ENCODE data around the gene NADSYN1. TPM values are rescaled to one million over a fixed set of nuclear protein-coding genes. Genes with fewer than 3 reads are reported as not detected.

The NADSYN1 gene
- total and polyA plus RNA-seq, 8 donors, result 18.4 to 77.3 (median 29.4) TPM

DNA sequence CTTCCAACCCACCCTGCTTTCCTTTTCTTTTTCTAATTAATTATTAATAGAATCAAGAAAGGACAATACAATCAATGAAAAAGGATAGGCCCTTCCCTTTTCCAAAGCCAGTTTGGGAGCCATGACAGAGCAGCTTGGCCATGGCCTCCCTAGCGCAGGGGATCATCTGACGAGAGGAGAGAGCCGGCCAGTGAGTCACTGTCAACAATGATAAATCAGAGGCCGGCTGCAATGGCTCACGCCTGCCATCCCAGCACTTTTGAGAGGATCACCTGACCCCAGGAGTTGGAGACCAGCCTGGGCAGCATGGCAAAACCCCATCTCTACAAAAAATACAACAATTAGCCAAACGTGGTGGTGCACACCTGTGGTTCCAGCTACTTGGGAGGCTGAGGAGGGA, 46.5 kb downstream of the NADSYN1 start:
- WGBS, 2 donors, result 90 to 94% methylated on average over 6 of the region's 6 CpGs
- H3K4me1 ChIP-seq, result no peaks in the 10 kb centered on the region
- no peak overlapping the region for H3K4me3 ChIP-seq
- peaks cover 0 to 33% (median 21%) of the 10 kb centered on the region in 3 donors for H3K36me3 ChIP-seq
- no peak for ATAC-seq
- no peaks in the 10 kb centered on the region for H3K27me3 ChIP-seq
- no peak overlapping the region for H3K27ac ChIP-seq
- DNase-seq, result no peak
- no peak for FAIRE-seq
- H3K9me3 ChIP-seq, result no peaks in the 10 kb centered on the region
- TF ChIP-seq, protein P1, sequence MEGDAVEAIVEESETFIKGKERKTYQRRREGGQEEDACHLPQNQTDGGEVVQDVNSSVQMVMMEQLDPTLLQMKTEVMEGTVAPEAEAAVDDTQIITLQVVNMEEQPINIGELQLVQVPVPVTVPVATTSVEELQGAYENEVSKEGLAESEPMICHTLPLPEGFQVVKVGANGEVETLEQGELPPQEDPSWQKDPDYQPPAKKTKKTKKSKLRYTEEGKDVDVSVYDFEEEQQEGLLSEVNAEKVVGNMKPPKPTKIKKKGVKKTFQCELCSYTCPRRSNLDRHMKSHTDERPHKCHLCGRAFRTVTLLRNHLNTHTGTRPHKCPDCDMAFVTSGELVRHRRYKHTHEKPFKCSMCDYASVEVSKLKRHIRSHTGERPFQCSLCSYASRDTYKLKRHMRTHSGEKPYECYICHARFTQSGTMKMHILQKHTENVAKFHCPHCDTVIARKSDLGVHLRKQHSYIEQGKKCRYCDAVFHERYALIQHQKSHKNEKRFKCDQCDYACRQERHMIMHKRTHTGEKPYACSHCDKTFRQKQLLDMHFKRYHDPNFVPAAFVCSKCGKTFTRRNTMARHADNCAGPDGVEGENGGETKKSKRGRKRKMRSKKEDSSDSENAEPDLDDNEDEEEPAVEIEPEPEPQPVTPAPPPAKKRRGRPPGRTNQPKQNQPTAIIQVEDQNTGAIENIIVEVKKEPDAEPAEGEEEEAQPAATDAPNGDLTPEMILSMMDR (IDR thresholded peaks at IDR 0.05), result no peak
- intact Hi-C loops (cut with DNase I), result no loop called here

DNA sequence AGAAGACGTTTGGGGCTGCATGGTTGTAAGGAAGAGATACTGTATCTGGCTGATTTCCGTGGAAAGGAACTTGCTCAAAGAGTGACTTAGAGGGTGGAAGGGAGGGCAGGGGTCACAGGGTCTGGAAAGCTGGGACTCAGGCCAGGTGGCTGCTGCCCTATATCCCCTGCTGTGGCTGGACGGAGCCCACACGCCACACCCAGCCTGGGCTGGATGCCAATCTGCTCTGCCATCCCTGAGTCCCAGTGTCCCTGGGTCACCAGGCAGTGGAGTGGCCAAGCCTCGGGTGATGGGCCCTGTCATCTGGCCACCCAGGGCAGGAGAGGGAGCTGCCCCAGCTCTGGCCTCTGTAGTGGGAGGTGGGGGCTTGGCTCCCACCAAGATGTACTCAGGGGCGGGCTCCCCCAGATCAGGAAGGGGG, 47.6 kb downstream of the NADSYN1 start:
- FAIRE-seq (no peak), ATAC-seq (no peak), DNase-seq (peak in 1 of 6 donors; percentile 68)
- Histone ChIP-seq H3K9me3 (no peaks in the 10 kb centered on the region), H3K4me3 (no peak overlapping the region), H3K4me1 (no peaks in the 10 kb centered on the region), H3K36me3 (peaks cover 0 to 30% (median 21%) of the 10 kb centered on the region in 3 donors), H3K27me3 (no peaks in the 10 kb centered on the region), H3K27ac (no peak overlapping the region)
- WGBS, 2 donors, result 61 to 69% methylated on average over 6 of the region's 6 CpGs
- TF ChIP-seq, protein P1 (IDR thresholded peaks at IDR 0.05), result no peak
- intact Hi-C loops (cut with DNase I), result no loop called here

GRCh38 chr11:71501071-71501985, 48.3 kb downstream of the NADSYN1 start:
- Histone ChIP-seq H3K9me3 (no peaks in the 10 kb centered on the region), H3K27ac (no peak overlapping the region), H3K27me3 (no peaks in the 10 kb centered on the region), H3K4me1 (no peaks in the 10 kb centered on the region), H3K36me3 (peaks cover 0 to 30% (median 21%) of the 10 kb centered on the region in 3 donors), H3K4me3 (no peak overlapping the region)
- DNase-seq, result no peak
- no peak for FAIRE-seq
- TF ChIP-seq, protein P1 (IDR thresholded peaks at IDR 0.05), result no peak
- ATAC-seq, result no peak
- intact Hi-C loops (cut with DNase I), result no loop called here
- WGBS, 2 donors, result 94 to 95% methylated on average over 30 of the region's 30 CpGs

- no peaks in the 10 kb centered on the region for H3K4me1 ChIP-seq
- no peak for FAIRE-seq
- H3K27me3 ChIP-seq, result no peaks in the 10 kb centered on the region
- intact Hi-C loops (cut with DNase I), result no loop called here
- H3K4me3 ChIP-seq, result no peak overlapping the region
- TF ChIP-seq, protein P1 (IDR thresholded peaks at IDR 0.05), result no peak
- 91 to 97% methylated on average over 10 of the region's 10 CpGs for WGBS, 2 donors
- DNase-seq, result no peak
- no peak for ATAC-seq
- peaks cover 0 to 30% (median 21%) of the 10 kb centered on the region in 3 donors for H3K36me3 ChIP-seq
- no peak overlapping the region for H3K27ac ChIP-seq
- no peaks in the 10 kb centered on the region for H3K9me3 ChIP-seq
These were observed 49.0 kb downstream of the NADSYN1 start for GRCh38 chr11:71502026-71502425.
